ENCODE measurements around the gene PPFIA3. TPM values are rescaled to one million over a fixed set of nuclear protein-coding genes. Genes with fewer than 3 reads are reported as not detected.
A peak's percentile ranks its signal among the peaks of the same experiment; 100 is the strongest.
"Not testable (repeated sequence)": the region's sequence is repeated elsewhere in the genome, so short reads cannot be mapped to it uniquely, and the experiment has no call there.

The PPFIA3 gene
- polyA plus RNA-seq, 1 experiment, result 0.63 TPM

DNA sequence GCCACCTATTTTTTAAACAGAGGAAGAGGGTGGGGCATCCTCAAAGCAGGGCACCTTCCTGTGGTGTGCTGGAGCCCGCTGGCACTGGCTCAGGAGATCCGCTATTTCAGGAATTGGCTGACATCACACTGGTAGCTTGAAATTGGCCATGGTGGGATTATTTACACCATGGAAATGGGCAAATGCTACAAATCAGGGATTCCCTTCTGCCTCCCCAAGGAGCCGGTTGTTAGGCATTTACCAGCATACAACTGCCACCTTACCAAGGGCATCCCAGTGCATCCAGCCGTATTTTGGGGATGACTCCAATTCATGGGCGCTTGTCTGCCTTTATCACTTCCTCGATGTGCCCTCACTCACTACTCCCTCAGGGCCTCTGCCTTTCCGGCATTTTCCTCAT is 21.6 kb downstream of the PPFIA3 start:
- no peak for DNase-seq (ENCODE audit: low read depth, low spot score)
- Histone ChIP-seq H3K27ac (ENCODE audit: low read depth, low read length) (no peak overlapping the region), H3K27me3 (ENCODE audit: control insufficient read depth, insufficient read depth, low read length) (no peaks in the 10 kb centered on the region), H3K4me3 (ENCODE audit: low read depth, low read length) (no peak overlapping the region), H3K9me3 (ENCODE audit: control insufficient read depth, insufficient read depth, low read length) (no peaks in the 10 kb centered on the region; the same call in 1 of the 2 replicates)
- POLR2A ChIA-PET, result no interaction called here
- TF ChIP-seq, protein P1, sequence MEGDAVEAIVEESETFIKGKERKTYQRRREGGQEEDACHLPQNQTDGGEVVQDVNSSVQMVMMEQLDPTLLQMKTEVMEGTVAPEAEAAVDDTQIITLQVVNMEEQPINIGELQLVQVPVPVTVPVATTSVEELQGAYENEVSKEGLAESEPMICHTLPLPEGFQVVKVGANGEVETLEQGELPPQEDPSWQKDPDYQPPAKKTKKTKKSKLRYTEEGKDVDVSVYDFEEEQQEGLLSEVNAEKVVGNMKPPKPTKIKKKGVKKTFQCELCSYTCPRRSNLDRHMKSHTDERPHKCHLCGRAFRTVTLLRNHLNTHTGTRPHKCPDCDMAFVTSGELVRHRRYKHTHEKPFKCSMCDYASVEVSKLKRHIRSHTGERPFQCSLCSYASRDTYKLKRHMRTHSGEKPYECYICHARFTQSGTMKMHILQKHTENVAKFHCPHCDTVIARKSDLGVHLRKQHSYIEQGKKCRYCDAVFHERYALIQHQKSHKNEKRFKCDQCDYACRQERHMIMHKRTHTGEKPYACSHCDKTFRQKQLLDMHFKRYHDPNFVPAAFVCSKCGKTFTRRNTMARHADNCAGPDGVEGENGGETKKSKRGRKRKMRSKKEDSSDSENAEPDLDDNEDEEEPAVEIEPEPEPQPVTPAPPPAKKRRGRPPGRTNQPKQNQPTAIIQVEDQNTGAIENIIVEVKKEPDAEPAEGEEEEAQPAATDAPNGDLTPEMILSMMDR (IDR thresholded peaks at IDR 0.05; ENCODE audit: low read depth, low read length), result no peak
- CTCF ChIA-PET, result no interaction called here

DNA sequence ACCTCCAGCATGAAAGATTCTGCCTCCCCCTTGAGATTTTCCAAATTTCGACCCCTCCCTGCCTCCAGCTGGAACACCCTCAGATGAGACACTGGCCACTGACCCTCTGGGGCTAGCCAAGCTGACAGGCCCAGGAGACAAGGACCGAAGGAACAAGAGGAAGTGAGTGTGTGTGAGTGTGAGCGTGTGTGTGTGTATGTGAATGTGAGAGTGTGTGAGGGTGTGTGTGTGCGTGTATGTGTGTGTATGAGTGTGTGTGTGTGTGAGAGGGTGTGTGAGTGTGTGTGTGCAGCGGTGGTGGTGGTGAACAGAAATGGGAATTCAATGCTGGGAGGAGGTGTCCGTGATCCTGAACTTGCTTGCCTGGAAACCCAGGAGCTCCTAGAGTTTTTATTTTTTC is 22.0 kb downstream of the PPFIA3 start:
- TF ChIP-seq, protein P1 (IDR thresholded peaks at IDR 0.05; ENCODE audit: low read depth, low read length), result no peak
- POLR2A ChIA-PET, result interaction anchor here (0.6 kb wide), 1 partner anchor 11 kb away, joined by 3 read pairs; no protein-coding TSS in a partner anchor
- H3K9me3 ChIP-seq (ENCODE audit: control insufficient read depth, insufficient read depth, low read length), result no peaks in the 10 kb centered on the region; the same call in 1 of the 2 replicates
- no peak overlapping the region for H3K4me3 ChIP-seq (ENCODE audit: low read depth, low read length)
- CTCF ChIA-PET, result no interaction called here
- no peak for DNase-seq (ENCODE audit: low read depth, low spot score)
- H3K27me3 ChIP-seq (ENCODE audit: control insufficient read depth, insufficient read depth, low read length), result no peaks in the 10 kb centered on the region
- no peak overlapping the region for H3K27ac ChIP-seq (ENCODE audit: low read depth, low read length)

DNA sequence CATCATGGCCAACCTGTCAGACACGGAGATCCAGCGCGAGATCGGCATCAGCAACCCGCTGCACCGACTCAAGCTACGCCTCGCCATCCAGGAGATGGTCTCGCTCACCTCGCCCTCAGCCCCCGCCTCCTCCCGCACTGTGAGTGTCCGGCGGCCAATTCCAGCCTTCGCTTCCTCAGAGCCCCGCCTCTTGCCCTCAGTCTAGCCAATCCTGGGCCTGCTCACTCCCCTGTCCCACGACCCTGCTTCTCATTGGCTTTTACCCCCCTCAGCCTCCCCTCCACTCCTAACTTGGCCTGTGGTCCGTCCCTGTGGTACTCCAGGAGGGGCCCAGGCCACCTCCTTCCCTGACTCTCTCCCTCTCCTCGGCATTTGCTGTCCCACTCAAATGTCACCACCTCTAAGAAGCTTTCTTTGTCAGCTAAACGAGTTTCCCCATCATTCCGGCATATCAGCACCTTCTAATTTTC is 23.6 kb downstream of the PPFIA3 start:
- ChIA-PET CTCF (interaction anchor here (0.7 kb wide), 1 partner anchor 45 kb away, joined by 3 read pairs; no protein-coding TSS in a partner anchor), POLR2A (interaction anchor here (0.6 kb wide), 1 partner anchor 293 kb away, joined by 7 read pairs; no protein-coding TSS in a partner anchor)
- TF ChIP-seq, protein P1 (IDR thresholded peaks at IDR 0.05; ENCODE audit: low read depth, low read length), result no peak
- Histone ChIP-seq H3K9me3 (ENCODE audit: control insufficient read depth, insufficient read depth, low read length) (no peaks in the 10 kb centered on the region), H3K27ac (ENCODE audit: low read depth, low read length) (no peak overlapping the region), H3K4me3 (ENCODE audit: low read depth, low read length) (peak overlapping the region; percentile 92), H3K27me3 (ENCODE audit: control insufficient read depth, insufficient read depth, low read length) (no peaks in the 10 kb centered on the region)
- DNase-seq (ENCODE audit: low read depth, low spot score), result peak; percentile 69

DNA sequence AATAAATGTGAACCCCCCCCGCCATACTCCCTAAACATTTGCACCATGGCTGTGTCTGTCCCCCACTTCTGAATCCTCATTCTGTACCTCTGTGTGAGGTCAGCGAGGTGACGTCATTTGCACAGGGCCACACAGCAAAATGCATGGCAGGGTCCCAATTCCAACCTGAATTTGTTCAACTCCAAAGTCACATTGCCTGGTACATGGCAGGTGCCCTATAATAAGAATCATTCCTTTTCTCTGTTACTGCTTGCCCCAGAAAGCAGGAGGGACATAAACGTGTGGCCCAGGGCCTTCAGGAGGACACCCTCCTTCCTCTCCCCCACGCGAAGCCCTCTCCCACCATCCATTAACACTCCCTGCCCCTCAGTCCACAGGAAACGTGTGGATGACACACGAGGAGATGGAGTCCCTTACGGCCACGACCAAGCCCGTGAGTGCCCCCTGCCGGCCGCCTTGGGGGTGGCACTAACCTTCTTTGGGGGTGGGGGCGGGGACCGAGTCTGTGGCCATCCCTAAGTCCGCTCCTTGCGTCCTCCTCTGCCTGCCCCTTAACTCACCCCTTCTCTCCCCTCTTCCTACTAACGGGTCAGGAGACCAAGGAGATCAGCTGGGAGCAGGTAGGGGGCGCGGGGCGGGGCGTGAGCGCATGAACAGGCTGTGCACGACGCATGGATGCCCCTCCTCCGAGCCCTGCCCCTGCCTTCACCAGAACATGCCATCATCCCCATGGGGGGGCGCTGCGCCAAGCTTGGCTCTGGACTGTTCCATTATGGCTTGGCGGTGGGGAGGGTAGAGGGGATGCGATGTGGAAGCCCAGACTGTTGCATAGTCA is 26.4 kb downstream of the PPFIA3 start:
- POLR2A ChIA-PET, result interaction anchor here (1.1 to 1.3 kb wide), 2 partner anchors 31 to 48 kb away, joined by 3 read pairs; partner anchors contain the start of gene LIN7B
- TF ChIP-seq, protein P1 (IDR thresholded peaks at IDR 0.05; ENCODE audit: low read depth, low read length), result peak; percentile 82
- DNase-seq (ENCODE audit: low read depth, low spot score), result no peak
- Histone ChIP-seq H3K4me3 (ENCODE audit: low read depth, low read length) (peak overlapping the region; percentile 47), H3K27ac (ENCODE audit: low read depth, low read length) (no peak overlapping the region), H3K27me3 (ENCODE audit: control insufficient read depth, insufficient read depth, low read length) (no peaks in the 10 kb centered on the region), H3K9me3 (ENCODE audit: control insufficient read depth, insufficient read depth, low read length) (no peaks in the 10 kb centered on the region; the same call in 1 of the 2 replicates)
- CTCF ChIA-PET, result interaction anchor here (0.7 to 2.5 kb wide), 15 partner anchors 11 to 148 kb away, joined by 3 to 13 read pairs (median 4); partner anchors contain the start of gene LIN7B

DNA sequence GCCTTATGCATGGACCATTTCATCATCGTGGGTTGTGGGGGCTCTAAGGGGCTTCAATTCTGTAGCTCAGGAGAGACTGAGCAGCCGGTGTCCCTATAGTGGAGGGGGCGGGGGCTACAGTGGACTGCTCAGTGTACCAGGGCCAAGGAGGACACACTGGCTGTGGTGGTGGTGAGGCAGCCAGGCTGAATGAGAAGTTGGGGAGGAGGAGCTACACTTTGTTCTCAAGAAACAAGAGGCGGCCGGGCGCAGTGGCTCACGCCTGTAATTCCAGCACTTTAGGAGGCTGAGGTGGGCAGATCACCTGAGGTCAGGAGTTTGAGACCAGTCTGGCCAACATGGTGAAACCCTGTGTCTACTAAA is 27.0 kb downstream of the PPFIA3 start:
- H3K27ac ChIP-seq (ENCODE audit: low read depth, low read length); H3K4me3 ChIP-seq (ENCODE audit: low read depth, low read length); H3K27me3 ChIP-seq (ENCODE audit: control insufficient read depth, insufficient read depth, low read length); H3K9me3 ChIP-seq (ENCODE audit: control insufficient read depth, insufficient read depth, low read length); DNase-seq (ENCODE audit: low read depth, low spot score): not testable (repeated sequence)
- CTCF ChIA-PET, result interaction anchor here (0.7 to 2.5 kb wide), 12 partner anchors 12 to 137 kb away, joined by 3 to 13 read pairs (median 4); partner anchors contain the start of gene LIN7B
- POLR2A ChIA-PET, result interaction anchor here (1.1 to 1.3 kb wide), 2 partner anchors 32 to 48 kb away, joined by 3 read pairs; partner anchors contain the start of gene LIN7B
